ENCODE results near the gene USP54. TPM values are rescaled to one million over a fixed set of nuclear protein-coding genes. Genes with fewer than 3 reads are reported as not detected.
A peak's percentile ranks its signal among the peaks of the same experiment; 100 is the strongest.
"Not testable (repeated sequence)": the region's sequence is repeated elsewhere in the genome, so short reads cannot be mapped to it uniquely, and the experiment has no call there.

The USP54 gene
- total RNA-seq, 1 experiment from 2014 or later = 29.9 TPM

- Histone ChIP-seq H3K36me3 (no peaks in the 10 kb centered on the region; the same call in 1 of the 2 replicates), H3K4me1 (peaks cover 8% of the 10 kb centered on the region), H3K4me3 (no peak overlapping the region), H3K27me3 (no peaks in the 10 kb centered on the region), H3K27ac (peak overlapping the region; percentile 37), H3K9me3 (replicated peaks) (no peaks in the 10 kb centered on the region)
- peak; percentile 65 to 84 for DNase-seq
Observed at GRCh38 chr10:73601486-73601921, 10.4 kb upstream of the USP54 start.

DNA sequence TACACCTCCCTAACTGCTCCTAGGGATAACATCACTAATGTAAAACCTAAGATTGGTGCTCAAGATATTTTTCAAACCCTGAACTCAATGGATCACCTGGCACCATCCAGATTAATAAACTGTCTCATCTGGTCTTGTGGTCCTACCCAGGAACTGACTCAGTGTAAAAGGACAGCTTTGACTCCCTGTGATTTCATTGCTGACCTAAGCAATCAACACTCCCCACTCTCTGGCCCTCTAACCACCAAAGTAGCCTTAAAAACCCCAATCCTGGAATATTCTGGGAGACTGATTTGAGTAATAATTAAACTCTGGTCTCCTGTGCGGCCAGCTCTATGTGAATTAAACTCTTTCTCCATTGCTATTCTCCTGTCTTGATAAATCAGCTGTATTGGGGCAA is 6.2 kb upstream of the USP54 start:
- H3K4me1 ChIP-seq = peaks cover 8% of the 10 kb centered on the region
- no peak for DNase-seq
- H3K27me3 ChIP-seq = no peaks in the 10 kb centered on the region
- H3K36me3 ChIP-seq = no peaks in the 10 kb centered on the region
- H3K27ac ChIP-seq = no peak overlapping the region
- H3K4me3 ChIP-seq = no peak overlapping the region
- no peaks in the 10 kb centered on the region for H3K9me3 ChIP-seq (replicated peaks)

- no peak overlapping the region for H3K27ac ChIP-seq
Observed at GRCh38 chr10:73593812-73594211, 2.7 kb upstream of the USP54 start.

GRCh38 chr10:73593110-73593509 is 2.0 kb upstream of the USP54 start:
- H3K4me3 ChIP-seq = no peak overlapping the region
- peaks cover 5% of the 10 kb centered on the region; the same call in 1 of the 2 replicates for H3K4me1 ChIP-seq
- H3K36me3 ChIP-seq = no peaks in the 10 kb centered on the region
- no peaks in the 10 kb centered on the region for H3K9me3 ChIP-seq (replicated peaks)
- H3K27ac ChIP-seq = no peak overlapping the region
- no peak for DNase-seq
- no peaks in the 10 kb centered on the region for H3K27me3 ChIP-seq

More at GRCh38 chr10:73593812-73594211, 2.7 kb upstream of the USP54 start:
- H3K4me3 ChIP-seq = no peak overlapping the region
- H3K9me3 ChIP-seq (replicated peaks) = no peaks in the 10 kb centered on the region
- peaks cover 5% of the 10 kb centered on the region; the same call in 1 of the 2 replicates for H3K4me1 ChIP-seq
- H3K36me3 ChIP-seq = no peaks in the 10 kb centered on the region
- no peaks in the 10 kb centered on the region for H3K27me3 ChIP-seq
- DNase-seq = no peak

- H3K27me3 ChIP-seq = no peaks in the 10 kb centered on the region
- no peaks in the 10 kb centered on the region for H3K9me3 ChIP-seq (replicated peaks)
- H3K27ac ChIP-seq = peak overlapping the region; percentile 63
- H3K36me3 ChIP-seq = no peaks in the 10 kb centered on the region
- peak overlapping the region; percentile 33 for H3K4me3 ChIP-seq
- DNase-seq = peak; percentile 75 to 82
- peaks cover 5% of the 10 kb centered on the region; the same call in 1 of the 2 replicates for H3K4me1 ChIP-seq
Observed at GRCh38 chr10:73591935-73592699, 975 bp upstream of the USP54 start.

- H3K27me3 ChIP-seq = no peaks in the 10 kb centered on the region
Observed at GRCh38 chr10:73589563-73590126, 1.5 kb downstream of the USP54 start.

GRCh38 chr10:73588656-73589055 is 2.5 kb downstream of the USP54 start:
- peaks cover 7% of the 10 kb centered on the region; the same call in 1 of the 2 replicates for H3K4me1 ChIP-seq
- no peaks in the 10 kb centered on the region for H3K27me3 ChIP-seq
- H3K4me3 ChIP-seq = no peak overlapping the region
- no peak for DNase-seq
- H3K27ac ChIP-seq = no peak overlapping the region
- H3K9me3 ChIP-seq (replicated peaks) = no peaks in the 10 kb centered on the region; the same call in 1 of the 2 replicates
- no peaks in the 10 kb centered on the region for H3K36me3 ChIP-seq

More at GRCh38 chr10:73589563-73590126, 1.5 kb downstream of the USP54 start:
- Histone ChIP-seq H3K36me3 (no peaks in the 10 kb centered on the region), H3K9me3 (replicated peaks) (no peaks in the 10 kb centered on the region; the same call in 1 of the 2 replicates), H3K4me1 (peaks cover 7% of the 10 kb centered on the region; the same call in 1 of the 2 replicates), H3K4me3 (no peak overlapping the region), H3K27ac (no peak overlapping the region)
- no peak for DNase-seq

DNA sequence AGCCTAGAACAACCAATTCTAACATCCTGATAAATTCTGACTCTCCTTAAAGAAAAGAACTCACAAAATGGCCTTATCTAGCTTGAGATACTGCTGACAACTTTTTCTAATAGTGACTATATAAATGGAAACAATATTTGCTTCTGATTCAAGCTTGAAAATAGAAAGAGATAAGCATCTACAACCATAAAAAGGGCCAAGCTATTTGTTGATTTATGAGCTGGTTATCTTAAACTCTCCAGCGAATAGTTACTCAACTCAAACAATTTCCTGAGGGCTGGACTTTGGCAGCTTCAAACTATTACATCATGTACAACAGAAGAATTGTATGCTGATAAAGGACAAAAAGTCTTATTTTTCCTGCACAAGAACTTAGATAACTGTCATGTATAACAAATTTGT is 4.6 kb downstream of the USP54 start:
- H3K27ac ChIP-seq = no peak overlapping the region
- no peaks in the 10 kb centered on the region for H3K36me3 ChIP-seq
- H3K4me3 ChIP-seq = no peak overlapping the region
- peaks cover 3% of the 10 kb centered on the region; the same call in 1 of the 2 replicates for H3K4me1 ChIP-seq
- no peaks in the 10 kb centered on the region; the same call in 1 of the 2 replicates for H3K9me3 ChIP-seq (replicated peaks)
- no peaks in the 10 kb centered on the region for H3K27me3 ChIP-seq
- DNase-seq = no peak

- peaks cover 3% of the 10 kb centered on the region; the same call in 1 of the 2 replicates for H3K4me1 ChIP-seq
- no peaks in the 10 kb centered on the region for H3K27me3 ChIP-seq
- H3K4me3 ChIP-seq = no peak overlapping the region
- H3K36me3 ChIP-seq = no peaks in the 10 kb centered on the region
- no peak overlapping the region for H3K27ac ChIP-seq
- DNase-seq = no peak
- H3K9me3 ChIP-seq (replicated peaks) = no peaks in the 10 kb centered on the region; the same call in 1 of the 2 replicates
Observed at GRCh38 chr10:73585327-73585726, 5.8 kb downstream of the USP54 start.

GRCh38 chr10:73584737-73585136 is 6.4 kb downstream of the USP54 start:
- Histone ChIP-seq H3K27ac (no peak overlapping the region), H3K9me3 (replicated peaks) (no peaks in the 10 kb centered on the region; the same call in 1 of the 2 replicates), H3K4me3 (no peak overlapping the region), H3K27me3 (no peaks in the 10 kb centered on the region), H3K36me3 (no peaks in the 10 kb centered on the region), H3K4me1 (peaks cover 3% of the 10 kb centered on the region; the same call in 1 of the 2 replicates)
- DNase-seq = peak; percentile 16 to 40

DNA sequence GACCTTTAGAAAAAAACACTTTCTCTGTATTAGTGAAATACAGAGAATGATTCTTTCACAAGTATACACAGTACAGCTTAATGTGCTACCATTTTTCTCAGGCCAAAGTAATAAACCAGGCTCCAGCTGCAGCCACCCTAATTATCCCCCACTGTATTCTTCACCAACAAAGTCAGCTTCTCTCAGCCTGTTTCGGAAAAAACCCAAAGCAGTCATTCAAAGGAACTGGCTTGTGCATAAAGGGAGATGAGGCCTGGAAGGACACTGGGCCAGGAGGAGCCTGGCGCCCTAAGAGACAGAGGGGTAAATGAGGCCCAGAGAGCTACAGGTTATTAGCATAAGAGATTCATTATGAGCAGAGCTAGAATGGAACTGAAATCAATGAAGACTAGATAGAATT is 9.2 kb downstream of the USP54 start:
- Histone ChIP-seq H3K9me3 (replicated peaks) (no peaks in the 10 kb centered on the region; the same call in 1 of the 2 replicates), H3K4me3 (no peak overlapping the region), H3K27me3 (no peaks in the 10 kb centered on the region), H3K36me3 (no peaks in the 10 kb centered on the region), H3K4me1 (peaks cover 3% of the 10 kb centered on the region; the same call in 1 of the 2 replicates), H3K27ac (no peak overlapping the region)
- DNase-seq = no peak

DNA sequence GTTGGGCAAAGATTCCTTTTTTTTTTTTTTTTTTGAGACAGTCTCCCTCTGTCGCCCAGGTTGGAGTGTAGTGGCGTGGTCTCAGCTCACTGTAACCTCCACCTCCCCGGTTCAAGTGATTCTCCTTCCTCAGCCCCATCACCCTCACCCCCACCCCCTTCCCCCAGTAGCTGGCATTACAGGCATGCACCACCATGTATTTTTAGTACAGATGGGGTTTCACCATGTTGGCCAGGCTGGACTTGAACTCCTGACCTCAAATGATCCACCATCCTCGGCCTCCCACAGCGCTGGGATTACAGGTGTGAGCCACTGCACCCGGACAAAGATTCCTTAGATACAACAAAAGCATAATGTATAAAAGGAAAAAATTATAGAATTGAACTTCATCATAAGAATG is 12.2 kb downstream of the USP54 start:
- H3K4me1 ChIP-seq; H3K9me3 ChIP-seq (replicated peaks); H3K36me3 ChIP-seq; DNase-seq; H3K27me3 ChIP-seq; H3K4me3 ChIP-seq; H3K27ac ChIP-seq: not testable (repeated sequence)

DNA sequence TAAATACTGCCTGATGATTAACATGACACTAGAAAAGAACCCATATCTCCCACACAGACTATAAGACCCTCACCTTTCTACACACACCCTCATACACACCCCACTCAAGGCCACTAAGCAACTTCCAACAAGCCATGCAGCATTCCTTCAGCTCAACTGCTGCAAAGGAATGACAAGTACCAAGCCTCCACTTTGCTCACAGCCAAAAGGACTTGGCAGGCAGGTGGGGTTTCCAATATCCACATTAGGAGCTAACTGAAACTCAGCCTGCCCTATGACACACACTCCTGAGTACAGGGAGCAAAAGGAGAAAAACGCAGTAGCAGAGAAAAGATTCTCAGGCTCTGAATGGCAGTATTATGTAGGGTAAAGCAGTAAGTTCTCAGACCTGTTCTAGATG is 13.4 kb downstream of the USP54 start:
- Histone ChIP-seq H3K27me3 (no peaks in the 10 kb centered on the region), H3K36me3 (peaks cover 6% of the 10 kb centered on the region; the same call in 1 of the 2 replicates), H3K9me3 (replicated peaks) (no peaks in the 10 kb centered on the region), H3K27ac (no peak overlapping the region), H3K4me1 (no peaks in the 10 kb centered on the region), H3K4me3 (no peak overlapping the region)
- DNase-seq = no peak

GRCh38 chr10:73576890-73577591 is 14.1 kb downstream of the USP54 start:
- Histone ChIP-seq H3K4me3 (no peak overlapping the region), H3K36me3 (peaks cover 6% of the 10 kb centered on the region; the same call in 1 of the 2 replicates), H3K27ac (no peak overlapping the region), H3K27me3 (no peaks in the 10 kb centered on the region), H3K4me1 (no peaks in the 10 kb centered on the region), H3K9me3 (replicated peaks) (no peaks in the 10 kb centered on the region)
- no peak for DNase-seq

Data from SJCRH30 (cell line).